GM19099 (cell line): ENCODE measurements around the gene PLAGL1.

Experiments used
- POLR2A ChIP-seq: IDR thresholded peaks from 3 replicates; pipeline ENCODE4 v1.6.1; 2011; ENCODE audit warnings: low read depth; ENCODE audit not compliant: insufficient read length; ENCODE audit errors: extremely low read depth

The PLAGL1 gene

DNA sequence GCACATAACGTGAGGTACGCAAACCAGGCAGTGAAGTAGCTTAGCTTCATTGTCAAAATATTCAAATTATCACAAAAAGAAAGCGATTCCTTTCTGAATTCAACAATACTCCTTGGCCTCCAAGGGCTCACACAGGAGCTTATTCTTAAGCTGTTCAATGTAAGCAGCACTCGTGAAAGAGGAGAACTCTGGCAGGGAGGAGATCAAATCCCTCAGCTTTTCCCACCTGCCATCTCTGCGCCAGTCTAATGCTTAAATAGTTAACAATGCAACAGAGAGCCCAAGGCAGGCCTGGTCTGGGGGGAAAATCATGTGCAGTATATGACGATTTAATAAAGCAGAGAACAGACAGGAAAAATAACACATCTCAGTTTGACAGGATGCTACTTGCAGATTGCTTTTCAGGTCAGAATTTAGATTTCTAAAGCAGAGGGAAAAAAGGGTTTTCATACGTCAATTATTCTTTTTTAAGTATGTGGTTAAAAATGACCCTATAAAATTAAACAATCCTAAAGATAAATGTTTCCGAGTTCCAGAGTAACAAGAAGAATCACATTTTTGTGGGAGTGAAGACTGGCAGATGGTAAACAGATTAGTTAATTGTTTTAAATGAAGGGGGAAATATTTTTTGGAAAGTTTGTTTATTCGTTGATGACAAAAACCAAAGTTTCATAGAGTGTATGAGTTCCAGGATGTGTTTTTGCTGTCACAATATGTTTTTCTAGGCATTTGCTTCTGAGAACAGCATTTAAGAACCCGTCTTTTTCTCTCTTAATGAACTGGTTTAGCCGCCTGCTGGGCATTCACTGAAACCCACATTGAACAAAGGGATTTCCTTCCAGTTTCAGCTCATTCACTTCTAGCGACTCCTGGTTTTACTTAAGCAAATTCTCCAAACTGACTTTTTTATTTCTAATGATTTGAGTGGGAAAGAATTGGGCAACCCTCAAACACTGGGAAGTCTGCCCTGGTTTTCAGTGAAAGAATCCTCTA lies 45.9 kb downstream of the PLAGL1 start:
- TF ChIP-seq POLR2A: no peak

DNA sequence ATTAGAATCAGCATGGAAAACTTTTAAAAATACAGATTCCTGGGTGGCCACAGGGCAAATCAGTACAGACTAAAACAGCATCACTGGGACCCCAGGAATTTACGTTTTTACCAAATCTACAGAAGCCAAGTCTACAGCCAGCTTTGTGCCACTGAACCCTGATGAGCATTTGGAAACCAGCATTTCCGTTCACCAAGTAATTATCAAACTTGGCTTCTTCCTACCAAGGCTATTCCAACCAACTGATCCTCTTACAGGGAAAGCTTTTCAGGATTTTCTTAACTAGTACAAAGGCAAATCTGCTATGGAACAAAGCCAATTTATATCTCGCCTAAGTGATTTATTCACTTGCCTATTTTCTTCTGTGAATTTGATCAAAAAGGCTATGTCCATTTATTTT lies 47.0 kb downstream of the PLAGL1 start:
- TF ChIP-seq POLR2A: no peak

DNA sequence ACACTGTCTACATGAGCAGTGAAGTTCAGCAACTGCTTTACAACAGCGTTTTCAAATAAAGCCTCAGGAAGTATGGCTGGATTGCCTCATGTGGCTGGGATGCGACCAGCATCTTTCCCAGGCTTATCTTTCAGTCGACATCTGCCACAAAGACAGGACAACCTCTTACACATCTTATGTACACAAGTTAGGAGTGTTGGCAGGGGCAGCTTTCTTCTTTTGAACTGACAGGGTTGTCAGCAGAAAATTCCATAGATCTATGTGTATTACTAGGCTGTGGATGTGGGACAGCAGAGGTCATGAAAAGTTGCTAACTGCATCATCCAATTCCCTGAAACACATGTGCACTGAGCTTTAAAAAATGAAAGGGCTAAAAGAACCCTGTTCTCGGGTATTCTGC lies 48.1 kb downstream of the PLAGL1 start:
- TF ChIP-seq POLR2A: no peak

DNA sequence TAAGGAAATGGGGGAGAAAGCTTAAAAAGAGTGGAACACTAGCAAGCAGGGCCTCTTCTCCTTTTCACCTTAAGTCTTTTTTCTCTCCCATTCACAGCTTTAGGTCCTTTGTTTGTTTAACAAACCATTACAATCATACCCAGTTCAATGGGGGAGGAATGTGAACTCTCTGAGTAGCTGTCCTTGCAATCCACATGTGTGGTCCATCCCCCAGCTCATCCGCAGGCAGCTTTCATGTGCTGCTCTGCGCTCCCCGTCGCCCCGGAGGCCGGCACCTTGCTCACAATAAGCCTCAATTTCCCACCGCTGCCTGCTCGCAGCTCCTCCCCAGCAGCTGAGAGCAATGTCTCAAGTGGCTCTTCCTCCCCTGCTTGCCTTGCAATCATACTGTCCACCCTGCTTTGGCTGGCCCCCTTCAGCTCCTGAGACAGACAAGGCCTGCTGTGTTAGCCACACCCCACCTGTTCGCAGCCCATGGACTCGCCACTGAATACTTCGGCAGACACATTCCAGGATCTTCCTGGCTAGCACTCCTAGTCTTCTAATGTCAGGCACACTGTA lies 49.1 kb downstream of the PLAGL1 start:
- no peak for TF ChIP-seq POLR2A

DNA sequence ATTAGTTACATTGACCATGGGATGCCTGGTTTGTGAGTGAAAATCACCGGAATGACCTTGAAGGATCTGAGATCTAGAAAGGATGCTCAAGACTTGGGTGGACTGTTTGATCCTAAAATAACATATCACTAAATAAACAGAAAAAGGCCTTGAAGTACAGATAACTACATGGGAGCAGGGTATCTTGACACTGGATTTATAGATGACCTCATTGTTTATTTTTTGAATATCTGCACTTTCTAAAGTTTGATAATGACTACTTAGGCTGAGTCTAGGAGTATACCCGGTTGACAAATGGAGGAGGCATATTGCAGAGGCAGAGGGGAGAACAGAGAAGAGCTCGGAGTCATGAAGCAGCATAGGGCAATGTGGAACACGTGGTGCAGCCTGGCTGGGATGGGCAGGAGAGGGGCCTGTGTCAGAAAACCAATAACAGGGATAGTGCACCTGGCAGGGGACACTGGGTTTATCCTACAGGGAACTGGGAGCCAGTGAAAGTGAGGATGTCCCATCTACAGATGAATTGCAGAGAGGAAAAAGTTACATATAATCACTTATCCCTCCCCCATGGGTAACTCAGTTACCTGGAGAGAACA lies 50.3 kb downstream of the PLAGL1 start:
- TF ChIP-seq POLR2A: no peak

DNA sequence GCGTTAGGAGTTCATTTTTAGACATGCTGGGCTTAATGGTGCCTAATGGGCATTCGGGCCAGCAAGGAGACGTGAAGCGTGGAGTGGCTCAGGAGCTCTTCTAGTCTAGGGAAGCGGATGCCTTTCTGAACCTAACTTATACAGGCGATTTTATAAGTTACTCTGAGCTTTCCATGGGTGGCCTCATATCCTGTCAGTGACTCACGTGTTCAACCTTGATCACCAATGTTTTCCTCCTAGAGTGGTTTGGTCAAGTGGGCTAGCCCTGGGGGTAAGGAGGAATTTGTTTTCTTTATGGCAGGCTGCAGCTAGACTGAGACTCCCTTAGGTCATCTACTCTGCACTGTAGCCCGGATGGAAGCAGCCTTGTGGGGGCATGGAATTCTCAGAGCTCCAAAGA lies 52.1 kb downstream of the PLAGL1 start:
- no peak for TF ChIP-seq POLR2A

DNA sequence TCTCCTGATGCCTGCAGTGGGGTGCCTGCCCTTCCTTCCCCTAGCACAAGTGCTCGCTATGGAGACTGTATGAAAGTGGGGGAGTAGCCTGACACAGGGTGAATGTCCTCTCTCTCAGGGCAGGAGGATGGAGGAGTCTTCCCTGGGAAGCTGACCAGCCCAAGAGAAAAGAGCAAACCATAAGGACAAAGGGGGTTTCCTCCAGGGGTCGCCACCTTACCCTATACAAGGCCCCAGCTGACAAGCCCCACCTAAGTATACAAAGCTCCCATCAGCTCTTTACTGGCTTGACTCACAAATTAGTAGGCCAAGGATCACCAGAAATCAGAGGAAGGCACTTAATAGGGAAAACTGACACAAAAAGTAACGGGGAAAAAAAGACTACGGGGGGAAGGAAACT lies 54.1 kb downstream of the PLAGL1 start:
- TF ChIP-seq POLR2A: no peak

DNA sequence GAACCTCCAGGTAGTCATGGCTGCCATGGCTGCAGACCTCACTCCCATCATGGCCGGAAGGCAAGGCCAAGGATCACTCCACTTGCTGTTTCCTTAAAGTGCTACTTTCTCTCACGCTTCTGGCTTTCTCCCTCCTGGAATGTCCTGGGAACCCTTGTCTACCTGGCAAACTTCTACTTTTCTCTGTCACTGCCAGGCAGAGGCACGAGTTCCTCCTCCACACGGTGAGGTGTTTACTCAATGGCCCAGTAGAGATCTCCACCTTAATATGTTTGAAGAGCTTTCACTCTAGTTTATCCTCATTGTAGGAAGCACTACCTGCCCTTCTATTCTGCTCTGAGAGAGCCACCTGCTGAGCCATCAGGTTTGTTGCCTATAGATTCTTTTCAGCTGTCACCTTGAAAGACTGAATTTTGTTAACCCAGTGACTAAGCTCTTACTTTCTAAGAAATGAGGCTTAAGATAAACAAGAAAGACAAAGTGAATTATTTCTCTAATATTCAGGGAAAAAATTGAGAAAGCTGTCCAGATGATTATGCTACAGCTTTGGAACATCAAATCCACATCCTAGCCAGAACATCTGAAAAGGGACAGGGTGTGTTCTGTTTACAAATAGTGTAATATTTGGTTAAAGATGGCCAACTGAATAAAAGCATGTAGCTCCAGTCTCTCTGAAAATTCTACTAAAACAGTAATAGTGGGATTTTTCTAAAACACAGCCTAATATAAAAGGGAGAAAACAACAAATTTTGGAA lies 54.9 kb downstream of the PLAGL1 start:
- TF ChIP-seq POLR2A: no peak

DNA sequence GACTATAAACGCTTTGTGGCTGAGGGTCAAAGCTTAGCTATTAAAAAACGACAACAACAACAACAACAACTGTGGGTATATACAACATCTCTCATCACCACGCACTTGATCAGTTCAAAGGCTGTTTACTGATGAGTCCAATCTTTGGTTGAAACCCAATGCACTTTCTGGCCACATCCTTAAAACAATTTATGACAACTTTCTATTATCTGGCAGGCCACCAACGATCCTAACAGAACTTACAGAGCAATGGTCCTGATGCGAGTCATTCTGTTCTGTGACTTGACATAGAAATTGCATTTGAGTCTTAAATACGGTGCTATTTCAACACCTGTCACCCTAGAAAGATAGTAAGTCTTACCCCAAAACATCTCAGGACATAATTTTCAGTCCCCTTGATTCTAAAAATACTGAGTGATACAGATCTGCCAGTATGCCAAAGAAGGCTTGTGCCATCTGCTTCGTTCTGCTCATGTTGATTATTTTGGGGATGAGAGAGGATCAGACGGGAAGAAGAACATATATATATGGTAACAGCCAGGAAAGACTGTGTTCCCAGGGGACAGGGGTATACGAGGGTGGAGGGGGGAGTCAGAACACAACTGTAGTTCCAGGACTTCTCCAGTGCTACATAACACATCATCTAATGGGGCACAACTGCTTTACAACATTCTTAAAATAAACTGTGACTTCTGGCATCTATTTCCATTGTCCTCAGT lies 55.8 kb downstream of the PLAGL1 start:
- TF ChIP-seq POLR2A: no peak

DNA sequence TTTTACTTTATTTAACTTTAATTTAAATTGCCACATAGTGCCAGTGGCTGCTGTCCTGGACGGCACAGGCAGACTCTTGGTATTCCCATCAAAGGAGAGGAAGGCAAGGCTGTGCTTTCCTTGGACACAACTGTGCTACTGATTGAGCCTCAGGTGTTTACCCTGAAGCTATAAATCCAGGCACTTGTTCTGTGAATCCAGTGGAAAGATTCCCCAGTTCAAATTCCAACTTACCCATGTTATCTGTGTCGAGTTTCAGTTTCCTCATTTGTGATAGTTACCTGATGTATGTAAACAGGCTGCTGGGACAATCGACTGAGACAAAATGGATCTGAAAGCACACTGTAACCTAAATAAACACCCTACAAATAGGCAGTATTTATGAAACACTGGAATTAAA lies 57.2 kb downstream of the PLAGL1 start:
- TF ChIP-seq POLR2A: no peak

DNA sequence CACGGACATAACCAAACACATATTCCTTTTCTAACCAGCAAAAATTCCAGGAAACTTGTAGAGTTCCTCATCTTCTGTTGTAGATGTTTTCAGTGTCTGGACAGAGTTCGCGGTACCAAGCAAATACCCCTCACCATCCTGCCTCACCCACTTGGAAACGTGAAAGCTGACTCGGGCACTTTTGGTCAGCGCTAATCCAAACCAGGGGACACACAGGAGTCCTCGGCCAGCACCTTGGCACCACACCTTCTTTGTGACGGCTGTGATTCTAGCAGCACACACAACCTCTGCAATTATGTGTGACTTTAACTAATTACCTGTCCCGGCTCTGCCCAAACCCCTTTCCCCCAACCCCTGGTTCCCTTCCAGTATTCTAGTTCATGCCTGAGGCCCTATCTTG lies 58.1 kb downstream of the PLAGL1 start:
- no peak for TF ChIP-seq POLR2A

DNA sequence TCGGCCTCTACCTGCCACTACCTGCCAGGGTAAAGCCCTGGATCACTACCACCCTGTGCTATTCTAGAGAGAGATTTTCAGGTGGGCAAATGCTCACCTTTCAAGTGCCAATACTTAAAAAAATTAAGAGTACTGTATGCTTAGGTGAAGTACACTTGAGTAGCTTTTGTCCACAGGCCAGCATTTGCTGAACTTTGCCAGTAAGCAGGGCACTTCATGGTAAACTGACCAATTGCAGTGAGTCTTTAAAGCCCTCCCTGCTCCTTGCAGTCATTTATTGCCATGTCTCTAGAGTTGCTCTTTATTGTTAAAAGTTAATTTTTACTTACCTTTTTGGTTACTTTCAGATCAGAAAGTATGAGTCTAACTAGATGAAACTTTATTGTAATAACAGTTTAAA lies 58.5 kb downstream of the PLAGL1 start:
- TF ChIP-seq POLR2A: no peak

DNA sequence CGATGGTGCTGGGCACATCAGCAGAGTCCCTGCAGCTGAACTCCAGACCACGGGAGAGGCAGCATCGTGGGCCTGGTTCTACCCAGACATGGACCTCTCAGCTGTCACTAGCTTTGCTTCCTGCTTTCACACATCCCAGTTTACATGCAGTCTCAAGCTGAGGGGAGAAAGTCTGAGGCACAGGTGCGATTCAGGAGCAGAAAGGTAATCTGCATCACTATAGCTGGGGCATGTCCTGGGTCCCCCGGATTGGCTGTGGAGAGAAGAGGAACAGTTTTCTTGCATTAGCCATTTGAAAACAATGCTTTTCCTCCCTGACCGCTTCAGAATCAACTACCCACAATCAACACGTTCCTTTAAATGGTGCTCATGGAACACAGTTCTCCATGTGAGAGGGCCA lies 59.9 kb downstream of the PLAGL1 start:
- no peak for TF ChIP-seq POLR2A

DNA sequence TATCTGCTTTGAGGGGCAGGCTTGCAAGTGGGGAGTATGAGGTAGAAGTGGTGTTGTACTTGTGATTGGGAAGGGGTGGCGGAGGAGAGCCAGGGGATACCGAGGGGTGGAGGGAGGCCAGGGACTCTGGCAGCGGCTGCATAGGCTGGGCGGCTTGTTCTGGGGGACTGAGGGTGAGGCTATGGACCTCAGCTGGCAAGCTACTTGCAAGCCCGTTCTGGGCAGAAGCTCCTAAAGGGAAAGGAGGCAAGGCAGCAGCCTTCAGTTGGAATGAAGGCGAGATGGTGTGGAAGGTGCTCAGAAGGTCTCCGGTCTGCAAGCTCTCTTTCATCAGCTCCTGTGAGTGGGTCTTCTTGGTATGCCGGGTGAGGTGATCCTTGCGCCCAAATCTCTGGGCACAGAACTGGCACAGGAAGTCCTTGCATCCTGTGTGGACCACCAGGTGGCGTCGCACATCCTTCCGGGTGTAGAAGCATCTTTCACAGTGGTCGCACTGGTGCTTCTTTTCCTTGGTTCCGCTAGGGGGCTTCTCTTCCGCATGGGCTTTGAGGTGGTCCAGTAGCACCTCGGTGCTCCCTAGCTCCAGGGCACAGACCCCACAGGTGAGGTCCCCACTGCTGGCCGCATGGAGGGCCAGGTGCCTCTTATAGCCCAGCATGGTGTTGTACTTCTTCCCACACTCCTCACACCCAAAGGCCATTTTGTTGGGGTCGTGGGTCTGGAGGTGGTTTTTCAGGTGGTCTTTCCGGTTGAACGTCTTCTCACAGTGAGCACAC lies 66.0 kb downstream of the PLAGL1 start:
- no peak for TF ChIP-seq POLR2A
